ENCODE data around the gene PDK1. TPM values are rescaled to one million over a fixed set of nuclear protein-coding genes. Genes with fewer than 3 reads are reported as not detected.

The PDK1 gene
- total RNA-seq, 1 experiment from 2014 or later: 74.7 TPM

DNA sequence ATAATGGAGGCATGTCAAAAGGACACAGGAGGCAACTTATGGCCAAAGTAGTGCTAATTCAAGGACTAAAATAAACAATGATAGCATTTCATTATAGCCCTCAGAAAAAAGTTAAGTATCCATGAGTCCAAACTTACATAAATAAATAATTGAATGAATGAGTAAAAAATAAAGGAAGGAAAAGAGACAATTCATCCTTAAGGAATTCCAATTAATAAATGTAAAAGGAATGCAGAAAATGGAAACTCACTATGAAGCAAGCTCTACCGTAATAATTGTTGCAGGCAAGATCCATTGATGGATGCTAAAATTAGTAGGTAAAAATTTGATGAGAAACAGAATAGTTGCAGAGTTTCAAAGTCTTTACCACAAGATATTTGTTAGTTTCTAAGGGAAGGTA is 91.5 kb downstream of the PDK1 start:
- Mint-ChIP-seq H3K4me3 (no peak overlapping the region), H3K4me1 (no peaks in the 10 kb centered on the region; a peak in 1 of 4 replicates), H3K36me3 (ENCODE audit: insufficient read depth in 1 of 3, low read depth in 3 of 3) (peaks cover 11 to 32% (median 19%) of the 10 kb centered on the region in 3 experiments), H3K27me3 (ENCODE audit: low read depth) (peaks cover 2% of the 10 kb centered on the region; the same call in 1 of the 2 replicates), H3K9me3 (peaks cover 39 to 46% of the 10 kb centered on the region in 2 experiments), H3K27ac (no peak overlapping the region)
- no peak overlapping the region for H3K9ac ChIP-seq (ENCODE audit: extremely low read depth, insufficient read length, low read length)
- no peak overlapping the region for H2BK20ac ChIP-seq (ENCODE audit: low read depth, low read length, poor library complexity, severe bottlenecking)
- no peaks in the 10 kb centered on the region for H3K23me2 ChIP-seq (ENCODE audit: insufficient read length, low read depth, low read length, poor library complexity, severe bottlenecking)
- TF ChIP-seq, protein P1, sequence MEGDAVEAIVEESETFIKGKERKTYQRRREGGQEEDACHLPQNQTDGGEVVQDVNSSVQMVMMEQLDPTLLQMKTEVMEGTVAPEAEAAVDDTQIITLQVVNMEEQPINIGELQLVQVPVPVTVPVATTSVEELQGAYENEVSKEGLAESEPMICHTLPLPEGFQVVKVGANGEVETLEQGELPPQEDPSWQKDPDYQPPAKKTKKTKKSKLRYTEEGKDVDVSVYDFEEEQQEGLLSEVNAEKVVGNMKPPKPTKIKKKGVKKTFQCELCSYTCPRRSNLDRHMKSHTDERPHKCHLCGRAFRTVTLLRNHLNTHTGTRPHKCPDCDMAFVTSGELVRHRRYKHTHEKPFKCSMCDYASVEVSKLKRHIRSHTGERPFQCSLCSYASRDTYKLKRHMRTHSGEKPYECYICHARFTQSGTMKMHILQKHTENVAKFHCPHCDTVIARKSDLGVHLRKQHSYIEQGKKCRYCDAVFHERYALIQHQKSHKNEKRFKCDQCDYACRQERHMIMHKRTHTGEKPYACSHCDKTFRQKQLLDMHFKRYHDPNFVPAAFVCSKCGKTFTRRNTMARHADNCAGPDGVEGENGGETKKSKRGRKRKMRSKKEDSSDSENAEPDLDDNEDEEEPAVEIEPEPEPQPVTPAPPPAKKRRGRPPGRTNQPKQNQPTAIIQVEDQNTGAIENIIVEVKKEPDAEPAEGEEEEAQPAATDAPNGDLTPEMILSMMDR (conservative IDR thresholded peaks at IDR 0.05): no peak
- H3K14ac ChIP-seq (ENCODE audit: insufficient read depth, low read length): no peak overlapping the region
- no peaks in the 10 kb centered on the region for H3K4me1 ChIP-seq (ENCODE audit: insufficient read depth, low read length)
- no peaks in the 10 kb centered on the region for H3K27me3 ChIP-seq (ENCODE audit: insufficient read depth, low read length)
- H4K8ac ChIP-seq (replicated peaks; ENCODE audit: insufficient read length, low read depth, low read length): no peak overlapping the region
- H3K23ac ChIP-seq (ENCODE audit: insufficient read length, low read depth, low read length): no peak overlapping the region
- no peak overlapping the region for H2AFZ ChIP-seq (ENCODE audit: low read length)
- H2BK120ac ChIP-seq (ENCODE audit: low read depth, low read length, poor library complexity, severe bottlenecking): no peak overlapping the region
- no peak overlapping the region for H3K18ac ChIP-seq (ENCODE audit: insufficient read length, low read depth, low read length)
- no peaks in the 10 kb centered on the region for H3K79me2 ChIP-seq (ENCODE audit: insufficient read depth, low read length)
- no peak overlapping the region for H2AK5ac ChIP-seq (ENCODE audit: insufficient read length, low read length)
- WGBS (ENCODE audit: extremely low coverage, insufficient read length, low lambda C conversion rate): no CpG with 5 or more reads among the region's 1 CpG
- H4K91ac ChIP-seq (ENCODE audit: insufficient read length, low read depth, low read length): no peak overlapping the region
- no peak overlapping the region for H3T11ph ChIP-seq (ENCODE audit: low read length)
- no peaks in the 10 kb centered on the region for H3K79me1 ChIP-seq (ENCODE audit: insufficient read depth, low read depth, low read length, poor library complexity, severe bottlenecking)
- no peak overlapping the region for H3K4ac ChIP-seq (ENCODE audit: low read depth, low read length)
- H2BK5ac ChIP-seq (ENCODE audit: insufficient read length, low read length): no peak overlapping the region
- H3K4me2 ChIP-seq (ENCODE audit: insufficient read depth, insufficient read length, low read length): no peak overlapping the region
- H2BK15ac ChIP-seq (ENCODE audit: low read depth, low read length): no peak overlapping the region
- DNase-seq: no peak
- no peaks in the 10 kb centered on the region for H4K20me1 ChIP-seq (ENCODE audit: control insufficient read depth, insufficient read depth, insufficient read length)
- H3K56ac ChIP-seq (ENCODE audit: insufficient read length, low read depth, low read length): no peak overlapping the region
- no peak overlapping the region for H2BK12ac ChIP-seq (ENCODE audit: insufficient read length, low read depth, low read length)
- no peak overlapping the region for H4K5ac ChIP-seq (ENCODE audit: insufficient read length, low read depth, low read length)
- H3K27ac ChIP-seq (ENCODE audit: insufficient read length, low read depth, low read length): no peak overlapping the region
- no peaks in the 10 kb centered on the region for H3K9me3 ChIP-seq (ENCODE audit: control insufficient read depth, low read depth, low read length)
